HEK293 (cell line): ENCODE measurements around the gene GIGYF1.
A peak's percentile ranks its signal among the peaks of the same experiment; 100 is the strongest.

Experiments used
- CTCF ChIA-PET: fragments of 350-600 bp; formaldehyde crosslinking; extraction: SDS; loops from one replicate; lab custom pipeline; 2021; ENCODE audit warnings: antibody characterized with exemption; lab: Yijun Ruan, JAX
- POLR2A ChIA-PET: fragments of 300-600 bp; formaldehyde crosslinking; extraction: SDS; loops from one replicate; lab custom pipeline; 2020; ENCODE audit warnings: antibody characterized with exemption, inconsistent platforms; lab: Yijun Ruan, JAX
- H3K27ac ChIP-seq: fragments of 200-500 bp; sonication (Bioruptor generic); 2 replicates; pipeline ENCODE4 v1.5.1; 2014; ENCODE audit warnings: low read depth, low read length, control low read depth, inconsistent platforms; ENCODE audit errors: extremely low read depth
- H3K36me3 ChIP-seq, 2 experiments: fragments of 200-500 bp in 1 of 2; sonication (Bioruptor generic) in 1 of 2; 1 replicate in 1 of 2; 2 replicates in 1 of 2; pipeline ENCODE4 v1.5.1; 2014 to 2017; ENCODE audit warnings: inconsistent platforms in 2 of 2, low read length in 2 of 2; ENCODE audit not compliant: control insufficient read depth in 2 of 2, insufficient read depth in 1 of 2
- H3K4me1 ChIP-seq: fragments of 200-500 bp; sonication (Bioruptor generic); 2 replicates; pipeline ENCODE4 v1.5.1; 2014; ENCODE audit warnings: mild to moderate bottlenecking, low read length, inconsistent platforms; ENCODE audit not compliant: control insufficient read depth, insufficient read depth
- H3K4me3 ChIP-seq: 2 replicates; pipeline ENCODE4 v1.5.1; 2011; ENCODE audit warnings: low read depth, mild to moderate bottlenecking, control low read depth, low read length, moderate library complexity
- H3K9me3 ChIP-seq: fragments of 200-500 bp; sonication (Bioruptor generic); 2 replicates; pipeline ENCODE4 v1.5.1; 2014; ENCODE audit warnings: low read depth, low read length, inconsistent platforms; ENCODE audit not compliant: control insufficient read depth, insufficient read depth
- CTCF ChIP-seq: fragments of 450-650 bp; formaldehyde crosslinking; IDR thresholded peaks from 2 replicates; pipeline ENCODE4 v1.5.1; 2016; ENCODE audit warnings: missing biosample characterization, missing genetic modification characterization
- GLI4 ChIP-seq: fragments of 450-650 bp; formaldehyde crosslinking; IDR thresholded peaks from 2 replicates; pipeline ENCODE4 v1.5.1; 2016; ENCODE audit warnings: missing biosample characterization, missing genetic modification characterization
- IKZF3 ChIP-seq: fragments of 450-650 bp; IDR thresholded peaks from 2 replicates; pipeline ENCODE4 v1.5.0; 2018; ENCODE audit warnings: missing biosample characterization, mild to moderate bottlenecking, missing genetic modification characterization, moderate library complexity
- KLF1 ChIP-seq: fragments of 450-650 bp; formaldehyde crosslinking; IDR thresholded peaks from 2 replicates; pipeline ENCODE4 v1.5.1; 2016; ENCODE audit warnings: missing biosample characterization, missing genetic modification characterization
- PATZ1 ChIP-seq: fragments of 450-650 bp; formaldehyde crosslinking; IDR thresholded peaks from 2 replicates; pipeline ENCODE4 v1.5.1; 2016; ENCODE audit warnings: missing biosample characterization, missing genetic modification characterization
- REPIN1 ChIP-seq: fragments of 450-650 bp; formaldehyde crosslinking; IDR thresholded peaks from 2 replicates; pipeline ENCODE4 v1.5.1; 2017; ENCODE audit warnings: missing biosample characterization, missing genetic modification characterization, low read depth
- SCRT1 ChIP-seq: fragments of 450-650 bp; formaldehyde crosslinking; IDR thresholded peaks from 2 replicates; pipeline ENCODE4 v1.5.1; 2016; ENCODE audit warnings: missing biosample characterization, missing genetic modification characterization, borderline replicate concordance
- TCF7L2 ChIP-seq: IDR thresholded peaks from 2 replicates; pipeline ENCODE4 v1.6.1; 2011; ENCODE audit warnings: low read depth, mild to moderate bottlenecking, inconsistent platforms, low read length, moderate library complexity, borderline replicate concordance
- ZBTB17 ChIP-seq: fragments of 450-650 bp; formaldehyde crosslinking; IDR thresholded peaks from 2 replicates; pipeline ENCODE4 v1.5.1; 2016; ENCODE audit warnings: missing biosample characterization, missing genetic modification characterization
- ZBTB48 ChIP-seq: fragments of 450-650 bp; formaldehyde crosslinking; IDR thresholded peaks from 2 replicates; pipeline ENCODE4 v1.5.1; 2016; ENCODE audit warnings: missing biosample characterization, missing genetic modification characterization
- ZBTB49 ChIP-seq: fragments of 450-650 bp; formaldehyde crosslinking; IDR thresholded peaks from 2 replicates; pipeline ENCODE4 v1.5.1; 2016; ENCODE audit warnings: missing biosample characterization, missing genetic modification characterization, low read depth
- ZNF138 ChIP-seq: fragments of 450-650 bp; formaldehyde crosslinking; IDR thresholded peaks from 2 replicates; pipeline ENCODE4 v1.5.1; 2016; ENCODE audit warnings: missing biosample characterization, missing genetic modification characterization, borderline replicate concordance
- ZNF266 ChIP-seq: fragments of 450-650 bp; formaldehyde crosslinking; IDR thresholded peaks from 2 replicates; pipeline ENCODE4 v1.5.1; 2016; ENCODE audit warnings: missing biosample characterization, missing genetic modification characterization, low read depth
- ZNF274 ChIP-seq, 2 experiments: fragments of 200-500 bp in 1 of 2; fragments of 450-650 bp in 1 of 2; sonication (Bioruptor generic) in 1 of 2; formaldehyde crosslinking in 1 of 2; IDR thresholded peaks; 2 replicates each; pipeline versions ENCODE4 v1.5.1 to v1.6.1; 2014 to 2016; ENCODE audit warnings: borderline replicate concordance in 1 of 2, inconsistent platforms in 1 of 2, low read length in 1 of 2, missing biosample characterization in 1 of 2, missing genetic modification characterization in 1 of 2
- ZNF292 ChIP-seq: fragments of 450-650 bp; formaldehyde crosslinking; IDR thresholded peaks from 2 replicates; pipeline ENCODE4 v1.5.1; 2016; ENCODE audit warnings: low read depth, missing biosample characterization, missing genetic modification characterization, borderline replicate concordance
- ZNF324 ChIP-seq: fragments of 450-650 bp; formaldehyde crosslinking; IDR thresholded peaks from 2 replicates; pipeline ENCODE4 v1.5.1; 2016; ENCODE audit warnings: missing biosample characterization, missing genetic modification characterization
- ZNF335 ChIP-seq: fragments of 450-650 bp; formaldehyde crosslinking; conservative IDR thresholded peaks from 2 replicates; pipeline ENCODE4 v1.5.1; 2016; ENCODE audit warnings: missing biosample characterization, missing genetic modification characterization
- ZNF48 ChIP-seq: fragments of 450-650 bp; formaldehyde crosslinking; IDR thresholded peaks from 2 replicates; pipeline ENCODE4 v1.5.1; 2016; ENCODE audit warnings: missing biosample characterization, missing genetic modification characterization
- ZNF530 ChIP-seq: fragments of 450-650 bp; formaldehyde crosslinking; IDR thresholded peaks from 2 replicates; pipeline ENCODE4 v1.5.1; 2016; ENCODE audit warnings: low read depth, missing biosample characterization, missing genetic modification characterization
- ZNF600 ChIP-seq: fragments of 450-650 bp; formaldehyde crosslinking; IDR thresholded peaks from 2 replicates; pipeline ENCODE4 v1.5.1; 2016; ENCODE audit warnings: missing biosample characterization, missing genetic modification characterization
- ZNF670 ChIP-seq: fragments of 450-650 bp; formaldehyde crosslinking; IDR thresholded peaks from 2 replicates; pipeline ENCODE4 v1.5.1; 2016; ENCODE audit warnings: missing biosample characterization, missing genetic modification characterization, low read depth
- ZNF704 ChIP-seq: fragments of 450-650 bp; formaldehyde crosslinking; IDR thresholded peaks from 2 replicates; pipeline ENCODE4 v1.5.1; 2016; ENCODE audit warnings: missing biosample characterization, missing genetic modification characterization

The GIGYF1 gene

GRCh38 chr7:100706672-100707311, 12.7 kb upstream of the GIGYF1 start:
- Histone ChIP-seq H3K4me1 (no peaks in the 10 kb centered on the region), H3K9me3 (no peaks in the 10 kb centered on the region), H3K36me3 (peaks cover 12 to 15% of the 10 kb centered on the region in 2 experiments; a peak in 2 of 3 replicates), H3K4me3 (peak overlapping the region; percentile 92), H3K27ac (peak overlapping the region; percentile 71)
- ChIA-PET POLR2A (interaction anchor here (1.4 to 2.6 kb wide), 9 partner anchors 10 to 145 kb away, joined by 3 to 35 read pairs (median 11); partner anchors contain the start of genes EPHB4, FBXO24, LRCH4 and SLC12A9), CTCF (interaction anchor here (0.6 to 6.8 kb wide), 6 partner anchors 14 to 389 kb away, joined by 3 to 100 read pairs (median 3); partner anchors contain the start of genes EPO and SLC12A9)
- TF ChIP-seq IKZF3 (tag by site-specific recombination) (no peak), ZNF292 (tag by site-specific recombination) (no peak), PATZ1 (tag by site-specific recombination) (no peak), ZNF324 (peak; percentile 17; the same call in 1 of the 2 replicates), SCRT1 (no peak), REPIN1 (tag by site-specific recombination) (no peak), ZBTB17 (tag by site-specific recombination) (peak; percentile 99), ZNF266 (tag by site-specific recombination) (no peak), ZNF335 (peak; percentile 72), ZNF600 (tag by site-specific recombination) (peak; percentile 86), ZNF530 (tag by site-specific recombination) (no peak), KLF1 (tag by site-specific recombination) (no peak), ZBTB49 (no peak), ZNF48 (tag by site-specific recombination) (no peak), TCF7L2 (no peak), ZNF670 (tag by site-specific recombination) (no peak), GLI4 (tag by site-specific recombination) (0 out of 2 replicates have a peak, but pooled peaks have one; percentile 31), ZNF274 (IDR thresholded peaks at IDR 0.05; ENCODE audit: low read length) (no peak), ZNF274 (tag by site-specific recombination; IDR thresholded peaks at IDR 0.05; ENCODE audit: borderline replicate concordance) (no peak), ZNF704 (tag by site-specific recombination) (no peak), ZNF138 (tag by site-specific recombination) (no peak), CTCF (tag by site-specific recombination) (no peak), ZBTB48 (tag by site-specific recombination) (no peak)
- TF ChIP-seq, all 188 proteins: peak for 5
